ENCODE data around the gene FER.

Gene FER

GRCh38 chr5:108974594-108974993 lies 226.9 kb downstream of the FER start:
- TF ChIP-seq ZNF704 (tag by site-specific recombination; IDR thresholded peaks at IDR 0.05) (no peak), KLF16 (tag by site-specific recombination; IDR thresholded peaks at IDR 0.05) (no peak), ZNF140 (tag by site-specific recombination; IDR thresholded peaks at IDR 0.05) (no peak), ZNF132 (tag by site-specific recombination; IDR thresholded peaks at IDR 0.05; ENCODE audit: borderline replicate concordance) (no peak), ZNF514 (tag by site-specific recombination; IDR thresholded peaks at IDR 0.05) (no peak), ZNF501 (tag by site-specific recombination; IDR thresholded peaks at IDR 0.05) (no peak), ZNF350 (tag by site-specific recombination; IDR thresholded peaks at IDR 0.05) (no peak), SP3 (tag by site-specific recombination; IDR thresholded peaks at IDR 0.05) (no peak), ZNF664 (tag by site-specific recombination; IDR thresholded peaks at IDR 0.05) (no peak), WT1 (tag by site-specific recombination; IDR thresholded peaks at IDR 0.05) (no peak), ZNF670 (tag by site-specific recombination; IDR thresholded peaks at IDR 0.05; ENCODE audit: low read depth) (no peak), MYNN (tag by site-specific recombination; IDR thresholded peaks at IDR 0.05; ENCODE audit: borderline replicate concordance) (no peak), GLI4 (tag by site-specific recombination; IDR thresholded peaks at IDR 0.05) (no peak), ZFP41 (tag by site-specific recombination; IDR thresholded peaks at IDR 0.05; ENCODE audit: borderline replicate concordance) (no peak), HOXD13 (CRISPR knock-in tag; IDR thresholded peaks at IDR 0.05; ENCODE audit: borderline replicate concordance) (no peak), ZBTB11 (tag by site-specific recombination; conservative IDR thresholded peaks at IDR 0.05; ENCODE audit: low read depth) (no peak), ZNF335 (tag by site-specific recombination; conservative IDR thresholded peaks at IDR 0.05) (no peak)
- Histone ChIP-seq H3K4me3 (ENCODE audit: low read depth, low read length) (no peak overlapping the region), H3K27ac (ENCODE audit: extremely low read depth, low read depth, low read length) (no peak overlapping the region), H3K4me1 (ENCODE audit: control insufficient read depth, insufficient read depth, low read length) (no peaks in the 10 kb centered on the region), H3K36me3 (ENCODE audit: control insufficient read depth in 2 of 2, insufficient read depth in 1 of 2, low read length in 2 of 2) (no peaks in the 10 kb centered on the region), H3K9me3 (ENCODE audit: control insufficient read depth, insufficient read depth, low read depth, low read length) (no peaks in the 10 kb centered on the region)
- ChIA-PET CTCF (interaction anchor here (0.6 kb wide), 1 partner anchor 334 kb away, joined by 3 read pairs; no protein-coding TSS in a partner anchor), POLR2A (no interaction called here)

GRCh38 chr5:108975697-108976096 lies 228.0 kb downstream of the FER start:
- no peaks in the 10 kb centered on the region for H3K4me1 ChIP-seq (ENCODE audit: control insufficient read depth, insufficient read depth, low read length)
- ChIA-PET POLR2A (no interaction called here), CTCF (no interaction called here)
- H3K4me3 ChIP-seq (ENCODE audit: low read depth, low read length), result no peak overlapping the region
- H3K27ac ChIP-seq (ENCODE audit: extremely low read depth, low read depth, low read length), result no peak overlapping the region
- H3K36me3 ChIP-seq (ENCODE audit: control insufficient read depth in 2 of 2, insufficient read depth in 1 of 2, low read length in 2 of 2), result no peaks in the 10 kb centered on the region
- TF ChIP-seq ATF2 (tag by site-specific recombination; IDR thresholded peaks at IDR 0.05; ENCODE audit: low read depth), result peak; percentile 50; the same call in 1 of the 2 replicates
- TF ChIP-seq ZFHX2 (tag by site-specific recombination; conservative IDR thresholded peaks at IDR 0.05), result no peak
- TF ChIP-seq SETDB1 (IDR thresholded peaks at IDR 0.05; ENCODE audit: insufficient read length, low read length), result no peak
- TF ChIP-seq KLF9 (tag by site-specific recombination; IDR thresholded peaks at IDR 0.05; ENCODE audit: low read depth), result no peak
- H3K9me3 ChIP-seq (ENCODE audit: control insufficient read depth, insufficient read depth, low read depth, low read length), result no peaks in the 10 kb centered on the region
